ENCODE results near the gene CLEC18B.

DNA sequence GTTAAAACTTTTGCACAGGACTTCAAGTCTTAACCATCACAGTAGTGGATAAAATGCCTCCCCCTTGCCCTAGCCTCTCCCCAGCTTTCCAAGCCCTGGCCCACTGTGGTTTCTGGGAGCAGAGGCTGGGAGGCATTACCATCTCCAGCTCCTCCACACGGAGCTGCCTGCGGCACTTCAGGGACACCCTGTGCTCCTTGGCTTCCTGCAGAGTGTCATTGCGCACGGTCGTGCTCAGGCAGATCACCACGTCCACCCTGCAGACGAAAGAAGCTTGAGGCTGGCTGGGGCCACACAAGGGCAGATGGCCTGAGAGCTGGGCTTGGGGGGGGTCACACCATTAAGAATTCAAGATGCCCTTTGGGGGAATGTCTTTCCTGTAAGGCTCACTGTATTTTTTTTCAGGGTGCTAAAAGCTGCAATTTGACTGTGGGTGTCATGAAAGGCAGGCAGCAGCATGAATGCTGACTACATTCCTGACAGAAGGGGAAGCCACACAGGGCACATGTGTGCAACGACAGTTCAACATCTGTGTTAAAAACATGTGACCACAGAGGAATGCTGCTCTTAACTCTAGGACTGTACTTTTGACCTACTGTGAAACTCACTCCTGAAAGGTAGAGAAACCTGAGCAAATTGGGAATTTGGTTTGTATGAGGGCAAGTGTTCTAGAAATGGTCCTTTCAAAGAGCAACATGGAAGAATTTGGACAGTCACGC lies 47.7 kb upstream of the CLEC18B start:
- TF ChIP-seq CTCF (IDR thresholded peaks at IDR 0.05) = no peak
- no peak for TF ChIP-seq POLR2A (IDR thresholded peaks at IDR 0.05)
